Measurements from ENCODE around the gene CHD9.

The CHD9 gene

GRCh38 chr16:53018834-53019416 is 35.9 kb upstream of the CHD9 start:
- H3K36me3 ChIP-seq (ENCODE audit: control insufficient read depth in 2 of 2, insufficient read depth in 1 of 2, low read length in 2 of 2) = no peaks in the 10 kb centered on the region
- no peaks in the 10 kb centered on the region for H3K4me1 ChIP-seq (ENCODE audit: control insufficient read depth, insufficient read depth, low read length)
- peak; percentile 77 for TF ChIP-seq ZNF623 (tag by site-specific recombination; IDR thresholded peaks at IDR 0.05)
- TF ChIP-seq ZNF639 (tag by site-specific recombination; IDR thresholded peaks at IDR 0.05) = no peak
- no peak for TF ChIP-seq GFI1B (tag by site-specific recombination; IDR thresholded peaks at IDR 0.05)
- no peak for TF ChIP-seq RBAK (tag by site-specific recombination; IDR thresholded peaks at IDR 0.05)
- H3K4me3 ChIP-seq (ENCODE audit: low read depth, low read length) = no peak overlapping the region
- no peak overlapping the region for H3K27ac ChIP-seq (ENCODE audit: extremely low read depth, low read depth, low read length)
- POLR2A ChIA-PET = no interaction called here
- no peaks in the 10 kb centered on the region for H3K9me3 ChIP-seq (ENCODE audit: control insufficient read depth, insufficient read depth, low read depth, low read length)
- CTCF ChIA-PET = interaction anchor here (0.6 kb wide), 1 partner anchor 16 kb away, joined by 3 read pairs; no protein-coding TSS in a partner anchor

- peak; percentile 73 for TF ChIP-seq IKZF3 (tag by site-specific recombination; IDR thresholded peaks at IDR 0.05)
- no peak for TF ChIP-seq ZFP41 (tag by site-specific recombination; IDR thresholded peaks at IDR 0.05; ENCODE audit: borderline replicate concordance)
- no peak for TF ChIP-seq WT1 (tag by site-specific recombination; IDR thresholded peaks at IDR 0.05)
- peak; percentile 59 for TF ChIP-seq CTCF (tag by site-specific recombination; IDR thresholded peaks at IDR 0.05)
- TF ChIP-seq ZNF654 (tag by site-specific recombination; IDR thresholded peaks at IDR 0.05; ENCODE audit: low read depth) = peak; percentile 84
- H3K4me3 ChIP-seq (ENCODE audit: low read depth, low read length) = no peak overlapping the region
- CTCF ChIA-PET = interaction anchor here (0.6 to 3.1 kb wide), 26 partner anchors 9 to 972 kb away, joined by 3 to 47 read pairs (median 3); no protein-coding TSS in a partner anchor
- POLR2A ChIA-PET = no interaction called here
- H3K4me1 ChIP-seq (ENCODE audit: control insufficient read depth, insufficient read depth, low read length) = no peaks in the 10 kb centered on the region
- H3K36me3 ChIP-seq (ENCODE audit: control insufficient read depth in 2 of 2, insufficient read depth in 1 of 2, low read length in 2 of 2) = no peaks in the 10 kb centered on the region
- no peak overlapping the region for H3K27ac ChIP-seq (ENCODE audit: extremely low read depth, low read depth, low read length)
- no peaks in the 10 kb centered on the region for H3K9me3 ChIP-seq (ENCODE audit: control insufficient read depth, insufficient read depth, low read depth, low read length)
These were observed 32.4 kb upstream of the CHD9 start for GRCh38 chr16:53022374-53022773.

- no peaks in the 10 kb centered on the region for H3K9me3 ChIP-seq (ENCODE audit: control insufficient read depth, insufficient read depth, low read depth, low read length)
- H3K4me1 ChIP-seq (ENCODE audit: control insufficient read depth, insufficient read depth, low read length) = no peaks in the 10 kb centered on the region
- CTCF ChIA-PET = interaction anchor here (0.6 to 2.6 kb wide), 3 partner anchors 46 to 759 kb away, joined by 3 to 16 read pairs (median 8); no protein-coding TSS in a partner anchor
- no peaks in the 10 kb centered on the region for H3K36me3 ChIP-seq (ENCODE audit: control insufficient read depth in 2 of 2, insufficient read depth in 1 of 2, low read length in 2 of 2)
- H3K4me3 ChIP-seq (ENCODE audit: low read depth, low read length) = no peak overlapping the region
- H3K27ac ChIP-seq (ENCODE audit: extremely low read depth, low read depth, low read length) = no peak overlapping the region
- POLR2A ChIA-PET = no interaction called here
- TF ChIP-seq ZNF670 (tag by site-specific recombination; IDR thresholded peaks at IDR 0.05; ENCODE audit: low read depth) = no peak
- TF ChIP-seq ZNF518A (tag by site-specific recombination; conservative IDR thresholded peaks at IDR 0.05; ENCODE audit: low read depth) = no peak
- TF ChIP-seq ZNF148 (tag by site-specific recombination; IDR thresholded peaks at IDR 0.05; ENCODE audit: borderline replicate concordance) = no peak
- no peak for TF ChIP-seq ZNF623 (tag by site-specific recombination; IDR thresholded peaks at IDR 0.05)
- no peak for TF ChIP-seq ZNF157 (tag by site-specific recombination; IDR thresholded peaks at IDR 0.05)
- TF ChIP-seq ZNF37A (tag by site-specific recombination; IDR thresholded peaks at IDR 0.05) = no peak
- TF ChIP-seq ZNF785 (tag by site-specific recombination; IDR thresholded peaks at IDR 0.05) = no peak
- TF ChIP-seq ZNF274 (IDR thresholded peaks at IDR 0.05; ENCODE audit: low read length) = no peak
- TF ChIP-seq ZNF274 (tag by site-specific recombination; IDR thresholded peaks at IDR 0.05; ENCODE audit: borderline replicate concordance) = no peak
- no peak for TF ChIP-seq ZNF211 (tag by site-specific recombination; IDR thresholded peaks at IDR 0.05; ENCODE audit: low read depth)
- TF ChIP-seq ZNF366 (tag by site-specific recombination; conservative IDR thresholded peaks at IDR 0.05) = no peak
- no peak for TF ChIP-seq SP3 (tag by site-specific recombination; IDR thresholded peaks at IDR 0.05)
- no peak for TF ChIP-seq GLIS1 (tag by site-specific recombination; IDR thresholded peaks at IDR 0.05)
These were observed 30.7 kb upstream of the CHD9 start for GRCh38 chr16:53024045-53024444.

All from HEK293 (cell line).